HG03064 (cell line): ENCODE data around the gene SERPINE1.
"Not testable (repeated sequence)": the region's sequence is repeated elsewhere in the genome, so short reads cannot be mapped to it uniquely, and the experiment has no call there.

Source experiments
- ATAC-seq: cut with Tn5 transposase; IDR thresholded peaks from one replicate; pipeline ENCODE4 v1.9.1; 2021; ENCODE audit warnings: low read depth; ENCODE audit not compliant: unreplicated experiment

SERPINE1 gene

GRCh38 chr7:101100858-101101847 is 25.8 kb upstream of the SERPINE1 start:
- ATAC-seq: no peak

DNA sequence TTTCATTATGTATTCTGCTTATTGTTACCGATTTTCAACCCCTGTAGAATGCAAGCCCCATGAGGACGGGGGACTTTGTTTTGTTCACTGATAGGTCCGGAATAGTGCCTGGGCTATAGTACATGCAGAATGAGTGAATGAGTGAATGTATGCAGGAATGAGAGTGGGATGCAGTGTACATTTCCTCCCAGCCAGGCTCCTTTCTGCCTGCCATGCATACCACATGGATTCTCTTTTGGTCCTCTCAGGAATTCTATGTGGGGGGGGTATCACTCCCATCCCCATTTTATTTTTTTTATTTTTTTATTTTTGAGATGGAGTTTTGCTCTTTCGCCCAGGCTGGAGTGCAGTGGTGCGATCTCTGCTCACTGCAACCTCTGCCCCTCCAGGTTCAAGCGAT is 24.9 kb upstream of the SERPINE1 start:
- ATAC-seq: no peak

- not testable (repeated sequence) for ATAC-seq
Measured at GRCh38 chr7:101103701-101104100, 23.2 kb upstream of the SERPINE1 start.

DNA sequence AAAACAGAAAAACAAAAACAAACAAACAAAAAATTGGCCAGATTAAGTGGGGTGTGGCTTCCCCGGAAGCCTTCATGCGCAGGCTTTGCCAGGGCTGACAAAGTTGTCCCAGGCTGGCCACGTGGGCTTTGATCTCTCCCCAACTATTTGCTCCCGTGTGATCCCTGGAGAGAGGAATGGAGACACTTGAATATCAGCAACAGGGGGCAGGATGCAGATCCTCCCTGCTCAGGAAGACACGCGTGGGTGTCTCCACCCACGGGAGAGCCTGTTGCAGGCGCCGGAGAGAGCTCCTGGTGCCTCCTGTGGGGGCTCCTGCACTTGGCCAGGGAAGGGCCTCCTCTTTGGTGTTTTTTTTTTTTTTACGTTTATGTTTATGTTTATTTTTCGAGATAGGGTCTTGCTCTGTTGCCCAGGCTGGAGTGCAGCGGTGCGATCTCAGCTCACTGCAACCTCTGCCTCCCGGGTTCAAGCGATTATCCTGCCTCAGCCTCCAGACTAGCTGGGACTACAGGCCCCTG is 22.7 kb upstream of the SERPINE1 start:
- ATAC-seq: no peak

DNA sequence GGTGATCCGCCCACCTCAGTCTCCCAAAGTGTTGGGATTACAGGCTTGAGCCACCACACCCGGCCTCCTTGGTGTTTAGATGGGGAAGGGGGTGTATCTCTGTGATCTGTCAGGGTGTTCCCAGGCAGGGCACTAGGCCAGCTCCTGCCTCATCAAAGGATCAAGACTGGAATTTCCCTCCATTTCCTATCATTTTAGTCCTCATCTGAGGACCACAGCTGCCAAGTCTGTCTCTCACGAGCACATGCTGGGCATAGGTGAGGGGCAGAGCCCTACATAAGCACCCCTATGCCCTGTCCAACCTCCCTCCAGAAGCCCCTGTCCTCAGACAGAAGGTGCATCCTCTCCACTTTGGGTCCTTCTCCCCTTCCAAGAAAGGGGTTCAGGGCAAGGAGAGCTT is 22.1 kb upstream of the SERPINE1 start:
- ATAC-seq: no peak

- not testable (repeated sequence) for ATAC-seq
Measured at GRCh38 chr7:101105248-101105647, 21.7 kb upstream of the SERPINE1 start.

- no peak for ATAC-seq
Measured at GRCh38 chr7:101106386-101106785, 20.5 kb upstream of the SERPINE1 start.

GRCh38 chr7:101108330-101108857 is 18.5 kb upstream of the SERPINE1 start:
- no peak for ATAC-seq

GRCh38 chr7:101108961-101109360 is 17.9 kb upstream of the SERPINE1 start:
- no peak for ATAC-seq

DNA sequence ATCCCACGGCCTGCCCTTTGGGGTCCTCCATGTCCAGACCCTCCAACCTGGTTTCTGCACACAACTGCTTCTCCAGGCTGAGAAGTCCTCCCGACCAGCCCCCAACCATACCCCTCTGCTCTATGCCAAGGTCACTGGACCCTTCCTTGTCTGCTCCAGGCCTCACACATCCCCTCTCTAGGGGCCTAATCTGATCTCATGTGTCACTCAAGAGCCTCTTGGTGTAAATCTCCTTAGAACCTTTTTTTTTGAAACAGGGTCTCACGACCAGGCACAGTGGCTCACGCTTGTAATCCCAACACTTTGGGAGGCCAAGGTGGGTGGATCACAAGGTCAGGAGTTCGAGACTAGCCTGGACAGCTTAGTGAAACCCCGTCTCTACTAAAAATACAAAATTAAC is 17.5 kb upstream of the SERPINE1 start:
- ATAC-seq: no peak

DNA sequence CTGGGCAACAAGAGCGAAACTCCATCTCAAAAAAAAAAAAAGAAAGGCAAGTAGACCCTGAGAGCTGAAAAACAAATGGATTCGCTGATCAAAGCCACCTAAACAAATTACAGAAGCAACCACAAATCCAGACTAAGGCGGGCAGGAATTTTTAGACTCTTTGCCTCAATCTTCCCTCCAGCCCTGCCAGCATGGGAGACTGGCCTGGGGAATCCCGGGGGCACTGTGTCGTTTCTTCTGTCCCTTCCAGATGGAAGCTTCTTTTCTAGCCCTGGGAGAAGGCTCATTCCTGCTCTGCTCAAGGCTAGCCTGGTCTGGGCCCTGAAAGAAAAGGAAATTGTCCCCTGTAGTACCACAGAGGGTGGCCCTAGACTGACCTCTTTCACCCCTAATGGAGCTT is 15.6 kb upstream of the SERPINE1 start:
- ATAC-seq: no peak

- no peak for ATAC-seq
Measured at GRCh38 chr7:101112233-101112632, 14.7 kb upstream of the SERPINE1 start.

DNA sequence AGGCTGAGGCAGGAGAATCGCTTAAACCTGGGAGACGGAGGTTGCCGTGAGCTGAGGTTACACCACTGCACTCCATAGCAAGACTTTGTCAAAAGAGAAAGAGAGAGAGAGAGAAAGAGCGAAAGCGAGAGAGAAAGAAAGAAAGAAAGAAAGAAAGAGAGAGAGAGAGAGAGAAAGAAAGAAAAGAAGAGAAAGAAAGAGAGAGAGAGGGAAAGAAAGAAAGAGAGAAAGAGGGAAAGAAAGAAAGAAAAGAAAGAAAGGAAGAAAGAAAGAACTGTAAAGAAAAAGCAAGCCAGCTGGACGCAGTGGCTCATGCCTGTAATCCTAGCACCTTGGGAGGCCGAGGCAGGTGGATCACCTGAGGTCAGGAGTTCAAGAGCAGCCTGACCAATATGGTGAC is 13.8 kb upstream of the SERPINE1 start:
- not testable (repeated sequence) for ATAC-seq

- ATAC-seq: no peak
Measured at GRCh38 chr7:101113836-101114235, 13.1 kb upstream of the SERPINE1 start.

- ATAC-seq: no peak
Measured at GRCh38 chr7:101114492-101114891, 12.4 kb upstream of the SERPINE1 start.

DNA sequence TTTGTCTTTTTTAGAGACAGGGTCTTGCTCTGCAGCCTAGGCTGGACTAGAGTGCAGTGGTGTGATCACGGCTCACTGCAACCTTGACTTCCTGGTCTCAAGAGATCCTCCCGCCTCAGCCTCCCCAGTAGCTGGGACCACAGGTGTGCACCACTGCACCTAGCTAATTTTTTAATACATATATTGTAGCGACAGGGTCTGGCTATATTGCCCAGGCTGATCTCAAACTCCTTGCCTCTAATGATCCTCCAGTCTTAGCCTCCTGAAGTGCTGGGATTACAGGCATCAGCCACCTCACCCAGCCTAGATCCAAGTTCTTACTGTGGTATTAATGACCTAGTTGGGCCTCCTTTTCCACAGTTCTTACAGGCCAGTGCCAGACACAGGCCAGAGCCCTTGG is 11.7 kb upstream of the SERPINE1 start:
- no peak for ATAC-seq

- ATAC-seq: no peak
Measured at GRCh38 chr7:101116898-101117297, 10.0 kb upstream of the SERPINE1 start.

GRCh38 chr7:101118856-101119255 is 8.0 kb upstream of the SERPINE1 start:
- no peak for ATAC-seq

DNA sequence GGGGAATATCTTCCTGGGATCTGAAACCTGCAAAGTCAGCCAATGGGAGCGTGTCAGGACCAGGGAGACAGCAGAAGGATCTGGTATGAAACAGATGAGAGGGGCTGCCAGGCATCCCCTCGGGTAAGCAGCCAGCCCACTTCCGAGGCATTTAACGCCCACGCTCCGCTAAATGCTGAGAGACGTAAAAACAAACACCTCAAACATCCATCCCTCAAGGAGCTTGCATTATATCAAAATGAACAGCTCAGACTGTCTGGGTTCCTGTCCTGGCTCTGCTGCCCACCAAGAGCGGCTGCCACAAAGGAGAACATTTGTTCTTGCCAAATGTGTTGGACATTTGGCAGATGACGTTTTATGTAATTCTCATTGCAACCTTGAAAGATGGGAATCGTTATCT is 7.0 kb upstream of the SERPINE1 start:
- no peak for ATAC-seq

DNA sequence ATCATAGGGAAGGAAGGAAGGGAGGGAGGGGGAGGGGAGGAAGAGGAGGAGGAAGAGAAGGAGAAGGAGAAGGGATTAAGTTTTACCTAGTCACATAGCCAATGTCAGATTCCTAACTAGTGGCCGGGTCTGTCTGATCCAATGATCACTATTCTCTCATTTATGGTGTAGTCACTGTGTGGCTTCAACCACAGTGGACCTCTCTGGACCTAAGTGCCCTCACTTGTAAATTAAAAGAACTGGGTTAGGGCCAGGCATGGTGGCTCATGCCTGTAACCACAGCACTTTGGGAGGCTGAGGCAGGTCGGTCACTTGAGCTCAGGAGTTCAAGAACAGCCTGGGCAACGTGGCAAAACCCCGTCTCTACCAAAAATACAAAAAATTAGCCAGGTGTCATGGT is 6.6 kb upstream of the SERPINE1 start:
- ATAC-seq: no peak

GRCh38 chr7:101121631-101121990 is 5.3 kb upstream of the SERPINE1 start:
- ATAC-seq: not testable (repeated sequence)
